GM21360 (cell line): ENCODE data around the gene CBLB.
A peak's percentile ranks its signal among the peaks of the same experiment; 100 is the strongest.

Experiments used
- ATAC-seq: cut with Tn5 transposase; IDR thresholded peaks from one replicate; pipeline ENCODE4 v1.9.1; 2021; ENCODE audit warnings: mild to moderate bottlenecking, moderate library complexity; ENCODE audit not compliant: unreplicated experiment

CBLB gene

DNA sequence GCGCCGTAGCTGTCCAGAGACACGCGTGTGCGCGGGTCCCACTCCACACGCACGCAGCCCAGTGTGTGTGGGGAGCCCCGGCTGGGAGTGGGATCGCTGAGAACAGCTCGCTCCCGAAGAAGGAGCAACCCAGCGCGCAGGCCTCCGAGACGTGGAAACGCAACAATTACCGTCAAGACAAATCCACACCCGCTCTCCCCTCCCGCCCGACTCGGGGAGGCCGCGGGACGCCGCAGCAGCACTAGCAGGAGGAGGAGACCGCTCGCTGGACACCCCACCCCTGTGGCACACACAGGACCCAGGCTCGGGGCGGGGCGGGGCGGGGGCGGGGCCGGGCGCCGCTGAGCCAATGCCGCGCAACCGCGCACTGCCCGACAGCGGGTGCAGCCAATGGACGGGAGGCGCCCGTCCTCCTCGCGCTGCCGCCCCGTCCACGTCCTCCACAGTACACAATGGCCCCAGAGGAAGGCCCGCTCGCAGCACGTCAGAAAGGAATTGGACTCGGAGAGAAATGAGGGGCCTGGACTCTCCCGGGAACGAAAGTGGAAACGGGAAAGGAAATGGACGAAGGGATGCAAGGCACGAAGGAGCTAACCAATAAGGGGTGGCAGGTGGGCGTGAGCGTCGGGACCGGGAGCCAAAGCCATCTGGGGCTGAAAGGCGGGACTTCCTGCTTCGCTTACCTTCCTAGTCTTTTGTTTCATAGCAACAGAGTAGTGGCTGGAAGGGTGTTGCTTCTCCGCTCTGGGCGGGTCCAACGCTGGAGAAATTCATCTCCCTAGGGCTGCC lies at the start of gene CBLB:
TSS of gene CBLB (minus strand) at position 271 of the 789 bp plus-strand sequence. CDS start 1,435 bp downstream, outside the sequence.
- ATAC-seq = peak; percentile 77

DNA sequence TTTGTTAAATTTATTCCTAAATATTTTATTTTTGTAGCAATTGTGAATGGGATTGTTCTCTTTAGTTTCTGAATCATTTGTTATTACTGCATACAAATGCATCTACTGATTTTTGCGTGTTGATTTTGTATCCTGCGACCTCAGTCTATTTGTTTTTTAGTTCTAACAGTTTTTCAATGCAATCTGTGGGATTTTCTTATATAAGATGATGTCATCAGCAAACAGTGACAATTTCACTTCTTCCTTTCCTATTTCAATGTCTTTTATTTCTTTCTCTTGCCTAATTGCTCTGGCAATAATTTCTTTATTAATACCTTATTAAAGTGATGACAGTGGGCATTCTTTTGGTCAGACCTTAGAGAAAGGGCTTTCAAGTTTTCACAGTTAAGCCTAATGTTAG lies 48.0 kb upstream of the CBLB start:
- ATAC-seq = no peak

DNA sequence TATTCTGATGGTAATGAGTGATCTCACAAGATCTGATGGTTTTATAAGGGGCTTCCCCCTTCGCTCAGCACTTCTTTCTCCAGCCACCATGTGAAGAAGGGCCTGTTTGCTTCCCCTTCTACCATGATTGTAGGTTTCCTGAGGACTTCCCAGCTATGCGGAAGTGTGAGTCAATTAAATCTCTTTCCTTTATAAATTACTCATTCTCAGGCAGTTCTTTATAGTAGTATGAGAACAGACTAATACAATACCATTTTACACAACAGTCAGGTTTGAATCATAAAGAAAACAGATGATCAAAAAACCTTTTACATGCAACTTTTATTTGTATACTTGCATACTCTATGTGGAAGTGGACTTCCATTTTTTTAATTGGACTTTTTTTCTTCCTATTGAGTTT lies 46.7 kb upstream of the CBLB start:
- ATAC-seq = no peak

DNA sequence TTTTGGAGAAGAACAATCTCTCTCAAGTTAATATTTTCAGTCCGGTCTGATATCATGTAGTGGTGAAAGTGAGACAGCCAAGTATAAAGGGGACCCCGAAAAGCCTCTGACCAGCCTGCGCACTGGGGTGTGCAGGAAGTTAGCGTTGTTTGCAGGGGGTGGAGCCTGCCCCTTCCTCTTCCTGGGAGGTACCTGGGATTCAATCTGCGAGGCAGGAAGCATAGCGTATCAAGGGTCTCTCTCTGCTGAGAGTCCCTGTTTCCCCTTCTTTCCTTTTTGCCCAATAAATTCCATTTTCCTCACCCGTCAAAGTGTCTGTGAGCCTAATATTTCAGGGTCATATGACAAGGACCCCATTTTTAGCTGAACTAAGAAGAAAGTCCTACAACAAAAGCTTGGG lies 44.8 kb upstream of the CBLB start:
- ATAC-seq = no peak

DNA sequence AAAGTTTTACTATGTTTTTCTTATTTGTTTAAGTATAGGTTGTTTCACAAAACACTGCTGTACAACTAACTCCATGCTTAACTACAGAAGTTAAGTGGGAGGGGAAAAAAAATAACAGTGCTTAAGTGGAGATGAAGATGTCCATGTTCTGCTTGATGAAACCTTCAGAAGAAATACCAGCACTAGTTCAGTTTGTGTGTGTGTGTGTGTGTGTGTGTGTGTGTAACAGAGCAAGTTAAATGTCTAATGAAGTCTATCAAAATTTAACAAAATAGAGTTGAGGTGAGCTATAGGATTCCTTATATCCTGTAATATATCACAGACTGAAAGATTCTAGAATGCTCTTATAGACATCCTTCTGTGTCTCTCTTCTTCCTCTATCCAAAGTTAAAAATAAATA lies 44.1 kb upstream of the CBLB start:
- no peak for ATAC-seq

DNA sequence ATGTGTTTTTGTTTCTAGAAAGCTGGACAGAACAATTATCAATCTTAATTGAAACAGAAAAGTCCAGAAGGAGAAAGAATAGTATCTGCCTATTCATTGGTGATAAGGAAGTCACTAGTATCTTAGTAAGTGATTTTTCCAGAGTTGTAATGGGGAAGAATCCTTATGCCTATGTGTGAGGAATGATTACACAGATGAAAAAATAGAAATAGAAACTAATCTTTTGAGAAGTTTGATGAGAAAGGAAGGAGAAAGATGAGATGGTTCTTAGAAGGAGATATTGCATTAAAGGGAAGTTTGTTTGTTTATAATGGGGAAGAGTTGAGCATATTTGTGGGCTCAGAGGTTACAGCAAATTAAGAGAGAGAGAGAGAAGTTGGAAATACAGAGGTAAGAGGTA lies 42.7 kb upstream of the CBLB start:
- ATAC-seq = no peak

DNA sequence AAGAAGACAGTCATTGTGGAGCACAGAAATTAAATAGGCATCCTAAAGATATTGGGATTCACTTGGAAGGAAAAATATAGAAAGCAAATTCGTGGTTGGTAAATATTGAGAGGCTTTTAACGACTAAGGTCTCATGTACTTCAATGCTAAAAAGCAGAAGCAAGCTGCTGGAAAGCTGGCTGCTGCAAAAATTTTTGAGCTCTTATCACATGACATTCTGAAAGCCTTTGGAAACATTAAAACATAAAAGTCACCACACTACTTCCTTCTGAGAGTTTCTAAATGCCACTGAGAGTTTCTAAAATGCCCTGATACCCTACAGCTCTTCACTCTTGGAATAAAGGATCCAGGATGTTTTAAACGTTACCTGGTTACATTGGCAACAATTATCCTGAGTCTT lies 39.0 kb upstream of the CBLB start:
- ATAC-seq = no peak

GRCh38 chr3:105906836-105907235 lies 38.0 kb upstream of the CBLB start:
- ATAC-seq = no peak

DNA sequence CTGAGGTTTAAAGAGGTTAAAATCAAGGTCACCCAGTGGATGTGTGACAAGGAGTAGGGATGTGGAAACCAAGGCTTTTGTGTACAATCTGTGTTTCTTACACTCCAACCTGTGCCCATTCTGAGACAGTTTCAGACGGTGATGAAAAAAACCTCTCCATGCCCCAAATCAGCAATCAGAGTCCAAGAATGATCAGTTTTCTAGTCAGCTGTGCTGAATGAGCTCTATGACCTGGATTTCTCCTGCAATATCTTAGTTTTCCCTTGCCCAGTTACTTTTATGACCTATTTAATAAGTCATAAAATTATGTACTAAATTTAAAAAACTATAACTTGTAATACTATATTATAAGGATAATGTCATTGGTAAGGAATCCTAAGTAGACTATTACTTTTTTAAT lies 37.5 kb upstream of the CBLB start:
- ATAC-seq = no peak

DNA sequence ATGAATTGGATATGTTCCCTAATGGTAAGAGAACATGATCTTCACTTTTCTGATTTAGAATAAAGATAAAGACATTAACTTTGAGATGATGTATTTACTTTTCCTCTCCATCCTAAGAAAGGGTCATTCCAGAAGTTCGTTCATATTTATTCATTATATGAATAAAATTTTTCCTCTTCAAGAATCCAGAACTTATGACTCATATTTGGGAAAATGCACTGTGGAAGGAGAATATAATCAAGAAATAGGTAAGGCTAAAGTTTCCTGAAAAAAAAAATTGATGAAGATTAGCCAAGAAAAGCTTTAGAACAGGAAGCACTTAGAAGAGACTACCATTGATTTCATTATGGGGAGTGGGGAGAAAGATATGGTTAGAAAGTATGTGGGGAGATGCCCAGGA lies 36.5 kb upstream of the CBLB start:
- ATAC-seq = no peak

DNA sequence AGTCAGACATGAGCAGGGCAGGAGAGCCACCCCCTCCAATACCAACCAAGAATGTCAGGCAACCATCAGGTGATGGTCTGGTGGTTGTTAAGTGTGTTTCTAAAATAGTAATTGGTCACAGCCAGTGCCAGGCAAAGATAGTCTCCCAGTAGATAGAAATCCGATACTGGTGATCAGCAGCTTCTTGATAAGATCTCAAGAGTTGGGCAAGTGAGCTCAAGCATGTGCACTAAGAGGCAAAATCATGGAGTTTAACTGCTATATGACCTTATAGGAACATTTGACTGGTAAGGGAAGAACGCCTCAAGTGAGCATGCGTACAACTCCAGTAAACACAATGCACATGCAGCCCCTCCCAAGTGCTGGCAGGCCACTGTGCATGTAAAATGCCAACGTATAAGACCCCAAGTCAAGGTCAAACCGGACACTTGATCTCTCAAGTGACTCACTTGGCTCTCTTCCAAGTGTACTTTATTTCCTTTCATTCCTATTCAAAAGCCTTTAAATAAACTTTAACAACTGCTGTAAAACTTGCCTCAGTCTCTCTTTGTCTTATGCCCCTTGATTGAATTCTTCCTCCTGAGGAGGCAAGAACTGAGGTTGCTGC lies 36.0 kb upstream of the CBLB start:
- ATAC-seq = no peak

DNA sequence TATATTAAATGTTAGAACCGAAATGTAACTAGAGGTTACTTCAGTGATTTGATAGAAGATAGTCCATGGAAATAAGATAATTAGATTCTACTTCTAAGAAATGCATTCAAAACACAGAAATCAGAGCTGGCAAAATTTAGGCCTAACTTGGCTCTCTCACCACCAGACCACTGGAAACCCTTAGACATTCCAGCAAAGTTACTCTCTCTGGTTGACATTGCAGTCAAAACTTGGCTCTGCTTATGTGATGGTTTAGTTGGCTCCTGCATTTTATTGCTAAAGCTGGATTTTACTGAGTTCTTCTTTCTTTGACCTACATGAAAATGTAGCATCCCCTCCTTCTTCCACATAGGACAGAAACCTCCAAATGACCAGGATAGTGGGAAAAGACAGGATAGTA lies 35.4 kb upstream of the CBLB start:
- no peak for ATAC-seq

DNA sequence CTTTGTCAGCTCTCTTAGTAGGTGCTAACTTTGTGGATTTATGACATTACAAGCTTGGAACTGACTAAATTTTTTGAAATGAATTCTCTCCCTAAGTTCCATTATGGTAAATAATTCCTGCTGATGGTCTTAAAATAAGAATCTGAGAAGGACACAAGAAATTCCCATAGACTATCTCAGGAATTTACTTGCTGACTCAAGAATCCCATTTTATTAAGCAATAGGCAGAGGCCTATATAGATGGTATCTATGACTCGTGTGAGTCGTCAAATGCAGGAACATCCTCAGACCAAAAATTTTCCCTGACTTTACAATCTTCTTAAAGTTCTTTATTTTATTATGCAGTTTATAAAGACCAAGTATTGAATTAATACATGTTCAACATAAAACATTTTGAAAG lies 30.7 kb upstream of the CBLB start:
- no peak for ATAC-seq

- no peak for ATAC-seq
Observed at GRCh38 chr3:105891101-105891500, 22.3 kb upstream of the CBLB start.

- ATAC-seq = no peak
Observed at GRCh38 chr3:105888621-105889579, 20.1 kb upstream of the CBLB start.

DNA sequence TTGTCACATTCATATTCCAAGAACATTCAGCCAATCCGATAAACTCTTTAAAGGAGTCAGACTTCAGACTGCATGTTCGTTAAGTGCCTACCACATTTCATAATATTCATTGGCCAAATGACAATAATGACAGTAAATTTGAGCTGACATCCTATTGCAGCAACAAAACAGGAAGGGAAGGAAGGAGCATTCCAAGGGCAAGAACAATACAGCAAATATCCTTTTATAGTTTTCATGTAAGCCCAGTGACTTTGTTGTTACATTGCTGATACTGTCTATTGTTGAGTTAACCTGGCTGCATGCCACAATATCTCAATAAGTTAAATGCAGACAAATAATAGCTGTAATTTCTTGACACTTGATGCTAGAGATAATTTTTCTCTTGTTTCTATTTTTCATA lies 16.4 kb upstream of the CBLB start:
- ATAC-seq = no peak

DNA sequence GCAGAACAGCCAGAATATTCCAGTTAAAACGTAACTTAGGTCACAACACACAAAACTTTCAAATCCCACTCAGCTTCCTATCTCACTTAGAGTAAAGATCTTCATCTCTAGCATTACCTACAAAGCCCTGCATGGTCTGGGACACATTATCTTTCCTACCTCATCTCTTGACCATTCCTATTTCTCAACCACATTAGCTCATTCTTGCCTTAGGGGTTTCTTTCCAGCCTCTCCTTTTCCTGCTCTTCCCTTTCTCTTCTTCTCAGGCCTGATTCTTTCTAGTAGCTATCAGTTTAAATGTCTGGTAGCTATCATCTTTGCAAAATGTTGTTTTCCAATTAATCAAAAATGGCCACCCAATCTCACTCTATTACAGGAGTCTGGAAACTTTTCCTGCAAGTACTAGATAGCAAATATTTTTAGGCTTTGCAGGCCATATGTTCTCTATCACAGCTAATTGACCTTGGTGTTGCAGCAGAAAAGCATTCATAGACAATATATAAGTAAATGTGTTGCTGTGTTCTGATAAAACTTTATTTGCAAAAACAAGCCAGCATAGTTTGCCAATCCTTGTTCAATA lies 15.1 kb upstream of the CBLB start:
- no peak for ATAC-seq

DNA sequence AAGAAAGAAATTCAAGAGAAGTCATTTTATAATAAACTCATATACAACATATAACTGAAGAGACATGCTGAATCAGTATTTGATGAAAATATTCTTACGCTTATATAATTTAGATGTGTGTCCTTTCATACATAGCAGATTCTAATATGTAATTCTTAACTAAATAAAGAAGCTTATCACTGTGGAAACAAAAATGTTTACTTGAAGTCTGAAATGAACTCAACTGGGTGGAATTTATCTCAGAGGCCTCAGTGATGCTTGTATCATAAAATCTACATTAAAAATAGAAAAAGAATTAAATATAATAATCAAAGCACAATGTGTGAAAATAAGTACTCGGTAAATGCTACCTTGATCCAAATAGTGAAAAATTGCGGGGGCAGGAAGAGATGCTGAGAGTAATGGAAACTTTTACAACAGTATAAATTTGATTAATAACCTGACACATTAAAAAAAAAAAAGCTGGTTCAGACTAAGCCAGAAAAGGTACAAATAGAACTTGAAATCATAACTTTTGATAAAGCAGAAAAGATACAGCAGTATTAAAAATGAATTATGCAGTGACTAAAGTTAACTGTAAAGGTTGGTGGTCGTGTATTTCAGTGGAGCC lies 12.0 kb upstream of the CBLB start:
- no peak for ATAC-seq

DNA sequence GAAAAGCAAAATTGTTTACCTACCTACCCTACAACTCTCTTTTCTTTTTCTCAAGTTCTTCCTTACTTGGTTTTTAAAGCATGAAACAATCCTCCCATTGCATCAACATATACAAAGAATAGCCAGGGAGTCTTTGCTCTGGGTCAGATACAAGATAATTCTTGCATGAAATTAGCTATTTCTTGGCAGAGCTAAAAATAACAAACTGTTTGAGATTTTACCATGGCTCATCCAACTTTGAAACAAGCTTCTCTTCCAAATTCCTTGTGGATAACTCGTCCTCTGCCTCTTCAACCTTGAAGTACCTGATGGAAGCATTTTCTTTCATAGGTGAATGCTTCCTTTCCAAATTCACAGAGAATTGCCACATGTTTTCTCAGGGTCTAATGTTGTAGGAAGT lies 9.2 kb upstream of the CBLB start:
- no peak for ATAC-seq

DNA sequence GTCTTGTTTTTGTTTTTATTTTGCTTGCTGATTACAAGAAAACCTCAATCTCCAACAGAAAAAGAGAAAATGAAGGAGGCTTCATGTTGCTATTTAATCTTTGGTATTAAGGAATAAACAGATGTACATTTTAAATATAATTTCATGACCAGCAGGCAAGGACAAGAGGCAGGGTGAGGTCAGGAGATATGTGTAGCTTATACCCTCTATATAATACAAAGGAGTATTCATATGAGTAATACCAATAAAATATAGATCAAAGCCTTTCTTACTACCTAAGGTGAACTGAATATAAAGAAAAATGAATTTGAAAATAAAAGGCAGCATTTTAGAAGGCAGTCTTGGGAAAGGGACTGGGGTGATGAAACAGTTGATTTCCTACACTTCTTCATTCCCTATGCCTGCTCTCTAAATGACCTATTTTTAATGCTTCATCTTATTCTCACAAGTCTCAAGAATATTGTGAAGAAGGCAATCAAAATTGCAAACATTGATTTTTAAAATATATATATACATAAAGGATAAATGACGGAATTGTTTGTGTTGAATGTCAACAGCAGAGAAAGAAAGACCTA lies 8.6 kb upstream of the CBLB start:
- ATAC-seq = no peak
